IPS-18a (cell line): ENCODE measurements around the gene GKAP1.

Source experiments
- H3K27ac ChIP-seq: one replicate; pipeline ENCODE4 v1.5.1; 2013; ENCODE audit warnings: low read length
- H3K27me3 ChIP-seq: one replicate; pipeline ENCODE4 v1.6.1; 2013; ENCODE audit warnings: mild to moderate bottlenecking, low read length; ENCODE audit not compliant: control insufficient read depth, insufficient read depth
- H3K36me3 ChIP-seq: one replicate; pipeline ENCODE4 v1.6.1; 2013; ENCODE audit warnings: low read depth, low read length; ENCODE audit not compliant: control insufficient read depth
- H3K4me1 ChIP-seq: one replicate; pipeline ENCODE4 v1.6.1; 2013; ENCODE audit warnings: low read depth, low read length; ENCODE audit not compliant: control insufficient read depth
- H3K4me3 ChIP-seq: one replicate; pipeline ENCODE4 v1.5.1; 2013; ENCODE audit warnings: low read length
- H3K9ac ChIP-seq: one replicate; pipeline ENCODE4 v1.6.1; 2013; ENCODE audit warnings: mild to moderate bottlenecking, low read length, moderate library complexity
- H3K9me3 ChIP-seq: one replicate; pipeline ENCODE4 v1.6.1; 2013; ENCODE audit warnings: low read depth, low read length; ENCODE audit not compliant: control insufficient read depth

The GKAP1 gene

GRCh38 chr9:83701286-83701685 is 116.3 kb downstream of the GKAP1 start:
- Histone ChIP-seq H3K36me3 (no peaks in the 10 kb centered on the region), H3K9ac (no peak overlapping the region), H3K27me3 (no peaks in the 10 kb centered on the region), H3K4me1 (peaks cover 9% of the 10 kb centered on the region), H3K27ac (no peak overlapping the region), H3K4me3 (no peak overlapping the region), H3K9me3 (no peaks in the 10 kb centered on the region)

GRCh38 chr9:83699615-83700014 is 118.0 kb downstream of the GKAP1 start:
- no peak overlapping the region for H3K27ac ChIP-seq
- no peaks in the 10 kb centered on the region for H3K9me3 ChIP-seq
- H3K4me3 ChIP-seq, result no peak overlapping the region
- no peaks in the 10 kb centered on the region for H3K36me3 ChIP-seq
- no peak overlapping the region for H3K9ac ChIP-seq
- H3K4me1 ChIP-seq, result peaks cover 5% of the 10 kb centered on the region
- H3K27me3 ChIP-seq, result no peaks in the 10 kb centered on the region

DNA sequence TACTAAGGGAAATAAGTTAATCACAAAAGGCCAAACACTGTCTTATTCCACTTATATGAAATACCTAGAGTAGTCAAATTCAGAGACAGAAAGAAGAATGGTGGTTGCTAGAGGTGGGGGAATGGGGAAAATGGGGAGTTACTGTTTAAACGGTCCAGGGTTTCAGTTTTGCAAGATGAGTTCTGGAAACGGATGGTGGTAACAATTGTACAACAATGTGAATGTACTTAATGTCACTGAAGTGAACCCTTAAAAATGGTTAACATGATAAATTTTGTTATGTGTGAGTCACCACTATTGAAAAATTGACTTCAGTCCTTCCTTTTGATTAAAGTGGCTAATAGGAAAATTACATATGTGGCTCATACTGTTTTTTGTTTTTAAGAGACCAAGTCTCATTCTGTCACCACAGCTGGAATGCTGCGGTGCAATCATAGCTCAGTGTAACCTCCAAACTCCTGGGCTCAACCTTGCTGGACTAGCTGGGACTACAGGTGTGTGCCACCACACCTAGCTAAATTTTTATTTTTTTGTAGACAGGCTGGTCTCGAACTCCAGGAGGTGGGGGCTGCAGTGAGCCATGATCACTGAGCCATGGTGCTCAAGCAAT is 118.5 kb downstream of the GKAP1 start:
- Histone ChIP-seq H3K9me3 (no peaks in the 10 kb centered on the region), H3K27me3 (no peaks in the 10 kb centered on the region), H3K4me1 (peaks cover 5% of the 10 kb centered on the region), H3K36me3 (no peaks in the 10 kb centered on the region), H3K4me3 (no peak overlapping the region), H3K27ac (no peak overlapping the region), H3K9ac (no peak overlapping the region)

- Histone ChIP-seq H3K27me3 (no peaks in the 10 kb centered on the region), H3K36me3 (no peaks in the 10 kb centered on the region), H3K4me1 (no peaks in the 10 kb centered on the region), H3K9me3 (no peaks in the 10 kb centered on the region), H3K27ac (no peak overlapping the region), H3K4me3 (no peak overlapping the region), H3K9ac (no peak overlapping the region)
Measured at GRCh38 chr9:83691492-83691891, 126.1 kb downstream of the GKAP1 start.
